Epithelial cell of prostate (primary cell): ENCODE measurements around the gene SOAT2.
A peak's percentile ranks its signal among the peaks of the same experiment; 100 is the strongest.
"Not testable (repeated sequence)": the region's sequence is repeated elsewhere in the genome, so short reads cannot be mapped to it uniquely, and the experiment has no call there.

ENCODE experiments used
- DNase-seq: peaks from one replicate; pipeline ENCODE4 v3.0.0-alpha.2; 2011; ENCODE audit warnings: low read depth, low spot score
- H3K27ac ChIP-seq: fragments of 450-650 bp; 2 replicates; pipeline ENCODE4 v1.5.1; 2017; ENCODE audit warnings: mild to moderate bottlenecking

SOAT2 gene

DNA sequence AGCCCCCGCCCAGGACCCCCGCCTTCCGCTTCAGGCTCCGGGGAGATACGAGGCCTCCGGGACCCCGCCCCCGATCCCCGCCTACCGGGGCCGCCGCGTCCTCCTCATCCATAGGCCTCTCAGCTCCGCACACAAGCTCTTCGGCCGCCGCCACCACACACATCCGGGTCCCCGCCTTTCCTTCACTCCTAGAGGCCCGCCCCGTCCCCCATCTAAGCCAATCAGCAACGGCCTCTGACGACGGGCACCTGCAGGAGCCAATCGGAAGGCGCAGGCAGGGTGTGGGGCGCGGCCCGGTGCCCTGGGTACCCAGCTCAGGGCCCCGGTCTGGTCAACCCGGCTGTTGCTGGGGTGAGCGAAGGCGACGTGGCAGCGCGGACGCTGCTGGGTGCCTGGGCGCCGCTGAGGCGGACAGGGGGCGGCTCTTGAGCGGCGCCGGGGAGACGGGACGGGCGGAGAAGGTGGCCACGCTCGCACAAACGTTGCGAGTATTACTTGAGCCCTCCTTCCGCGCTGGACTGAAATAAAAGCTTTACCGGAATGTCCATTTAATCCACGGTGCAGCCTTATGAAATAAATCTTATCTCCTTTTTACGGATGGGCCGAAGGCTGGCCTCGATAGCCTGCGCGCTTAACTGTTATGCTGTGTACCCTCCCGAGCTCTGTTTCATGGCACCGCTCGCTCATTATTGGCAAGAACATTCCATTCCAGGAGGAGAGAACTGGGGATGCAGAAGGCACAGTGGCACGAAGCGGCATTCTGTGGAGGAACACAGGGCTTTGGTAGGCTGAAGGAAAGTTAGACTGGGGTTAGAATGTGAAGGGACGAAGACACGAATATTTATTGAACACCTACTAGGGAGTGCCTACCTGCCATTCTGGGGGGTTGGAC lies 23.8 kb upstream of the SOAT2 start, which contains the start of gene SPRYD3:
TSS of gene SPRYD3 (minus strand) at position 165 of the 892 bp plus-strand sequence. CDS start at position 108, 57 bp downstream.
- DNase-seq, result peak; percentile 60
- peak within 1 kb of the TSS; percentile 69 for H3K27ac ChIP-seq

DNA sequence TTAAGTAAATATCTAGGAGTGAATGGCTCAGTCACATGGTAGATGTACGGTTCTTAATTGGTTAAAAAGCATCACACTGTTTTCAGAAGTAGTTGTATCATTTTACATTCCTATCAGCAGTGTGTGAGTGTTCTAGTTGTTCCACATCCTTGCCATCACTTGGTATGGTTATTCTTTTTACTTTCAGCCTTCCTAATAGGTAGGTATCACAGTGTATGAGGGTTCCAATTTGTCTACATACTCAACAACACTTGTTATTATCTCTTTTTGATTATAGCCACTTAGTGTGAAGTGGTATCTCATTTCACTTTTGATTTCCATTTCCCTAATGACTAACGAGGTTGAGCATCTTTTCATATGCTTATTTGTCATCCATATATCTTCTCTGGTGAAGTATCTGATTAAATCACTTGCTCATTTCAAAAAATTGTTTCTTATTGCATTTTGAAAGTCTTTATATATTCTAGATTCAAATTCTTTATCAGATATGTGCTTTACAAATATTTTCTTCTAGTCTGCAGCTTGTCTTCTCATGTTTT lies 20.6 kb upstream of the SOAT2 start:
- no peak for DNase-seq
- H3K27ac ChIP-seq, result no peak overlapping the region

DNA sequence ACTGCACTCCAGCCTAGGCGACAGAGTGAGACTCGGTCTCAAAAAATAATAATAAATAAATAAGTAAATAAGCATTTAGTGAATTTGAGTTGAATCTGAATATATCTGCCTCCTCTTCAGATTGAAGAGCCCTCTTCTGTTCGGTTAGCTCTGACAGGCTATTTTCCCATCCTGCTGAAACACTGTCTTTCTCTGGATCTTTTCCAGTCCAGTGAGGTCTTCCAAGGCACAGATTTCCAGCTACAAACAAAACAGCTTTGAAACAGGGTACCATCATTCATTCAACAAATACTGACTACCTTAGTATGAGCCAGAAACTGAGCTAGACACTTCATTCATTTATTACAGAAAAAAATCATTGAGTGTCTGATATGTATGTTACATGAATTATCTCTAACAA lies 16.9 kb upstream of the SOAT2 start:
- H3K27ac ChIP-seq, result no peak overlapping the region
- DNase-seq, result no peak

DNA sequence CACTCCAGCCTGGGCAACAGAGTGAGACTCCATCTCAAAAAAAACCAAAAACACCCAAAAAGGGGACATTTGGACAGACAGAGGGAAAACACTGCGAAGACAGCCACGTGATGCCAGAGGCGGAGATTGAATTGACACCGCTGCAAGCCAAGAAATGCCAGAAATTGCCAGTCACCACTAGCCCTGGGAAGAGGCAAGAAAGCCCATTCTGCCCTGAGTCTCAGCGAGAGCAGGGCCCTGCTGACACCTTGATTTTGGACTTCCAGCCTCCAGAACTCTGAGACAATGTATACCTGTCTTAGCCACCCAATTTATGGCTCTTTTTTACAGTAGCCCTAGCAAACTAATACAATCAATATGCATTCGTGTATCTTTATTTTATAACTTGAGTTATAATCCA lies 13.2 kb upstream of the SOAT2 start:
- DNase-seq, result no peak
- no peak overlapping the region for H3K27ac ChIP-seq

DNA sequence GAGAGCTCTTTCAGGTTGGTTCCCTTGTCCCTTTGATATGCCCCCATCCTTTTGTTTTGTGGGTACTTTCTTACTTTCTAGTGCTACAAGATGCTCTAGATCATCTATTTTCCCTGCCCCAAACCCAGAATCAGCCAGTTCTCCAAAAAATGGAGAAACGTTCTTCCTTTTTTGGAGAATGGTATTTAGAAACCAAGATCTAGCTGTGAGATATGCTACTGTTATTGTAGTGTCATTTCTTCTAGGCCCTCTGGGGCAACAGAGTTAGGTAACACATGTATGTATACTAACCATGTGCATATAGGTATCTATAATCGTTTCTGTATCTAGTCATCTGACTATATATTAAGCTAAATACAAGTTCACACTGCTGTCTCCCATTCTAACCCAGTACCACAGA lies 12.7 kb upstream of the SOAT2 start:
- H3K27ac ChIP-seq, result no peak overlapping the region
- no peak for DNase-seq

DNA sequence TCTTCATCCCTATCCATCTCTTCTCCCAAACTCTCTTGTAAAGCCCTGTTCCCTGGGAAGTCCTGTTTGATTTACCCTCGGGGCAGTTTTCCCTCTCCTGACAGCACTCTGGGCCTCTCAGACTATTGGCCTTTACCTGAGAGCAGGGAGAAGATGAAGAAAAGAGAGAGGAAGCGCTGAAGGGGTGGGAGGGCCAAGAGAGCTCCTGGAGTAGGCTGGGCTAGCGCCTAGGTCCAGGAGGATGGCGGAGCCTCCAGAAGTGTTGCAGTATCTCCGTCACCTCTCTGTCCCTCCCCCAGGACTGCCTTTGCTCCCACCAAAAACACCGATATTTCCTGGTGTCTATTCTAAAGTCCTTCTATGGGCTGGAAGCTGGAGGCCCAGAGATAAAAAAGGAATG lies 11.5 kb upstream of the SOAT2 start:
- no peak overlapping the region for H3K27ac ChIP-seq

DNA sequence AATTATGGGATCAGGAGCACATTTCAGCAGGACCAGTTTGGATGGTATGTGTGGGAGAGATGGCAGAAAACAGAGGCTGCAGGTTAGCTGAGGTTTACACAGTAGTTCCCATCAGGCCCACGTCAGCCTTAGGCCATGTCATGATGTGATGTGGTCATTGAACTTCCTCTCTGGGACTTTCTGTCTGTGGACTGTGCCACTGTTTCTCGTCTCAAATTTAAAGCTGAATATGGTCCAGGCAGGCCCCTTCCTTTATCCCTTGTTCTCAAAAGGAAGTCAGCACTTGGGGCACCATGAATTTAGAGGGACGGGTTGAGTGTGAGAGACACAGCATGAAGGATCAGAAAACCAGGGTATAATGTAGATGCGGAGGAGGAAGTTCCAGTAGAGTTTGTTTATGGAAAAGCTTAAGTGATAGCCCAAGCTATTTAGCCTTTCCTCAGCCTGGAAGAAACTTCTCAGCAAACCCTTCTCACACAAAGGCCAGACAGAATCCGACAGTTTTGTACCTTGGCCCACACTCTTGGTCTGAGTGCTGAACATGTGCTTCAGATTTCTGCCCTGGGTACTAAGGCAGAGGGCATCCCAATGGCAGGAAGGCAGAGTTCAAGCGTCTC lies 9.4 kb upstream of the SOAT2 start:
- DNase-seq, result no peak

More for the DNA sequence above, 11.5 kb upstream of the SOAT2 start:
- no peak for DNase-seq

DNA sequence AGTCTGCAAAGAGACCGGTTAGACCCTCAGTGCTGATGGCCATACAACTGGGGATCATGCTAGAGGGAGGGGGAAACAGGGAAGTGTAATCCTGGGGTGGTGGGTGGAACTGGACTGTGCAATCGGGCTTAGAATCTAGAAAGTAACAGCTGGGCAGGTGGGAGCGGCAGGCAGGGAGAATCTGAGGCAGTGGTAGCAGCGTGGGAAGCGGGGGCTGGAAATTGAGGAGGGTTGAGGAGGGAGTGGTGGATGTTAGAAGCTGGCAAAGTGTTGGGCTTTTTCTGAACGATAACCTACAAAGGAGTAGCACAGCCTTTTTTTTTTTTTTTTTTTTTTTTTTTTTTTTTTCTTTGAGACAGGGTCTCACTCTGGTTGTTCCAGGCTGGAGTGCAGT lies 8.9 kb upstream of the SOAT2 start:
- no peak for DNase-seq
- H3K27ac ChIP-seq, result no peak overlapping the region

More for the DNA sequence above, 9.4 kb upstream of the SOAT2 start:
- H3K27ac ChIP-seq, result no peak overlapping the region

DNA sequence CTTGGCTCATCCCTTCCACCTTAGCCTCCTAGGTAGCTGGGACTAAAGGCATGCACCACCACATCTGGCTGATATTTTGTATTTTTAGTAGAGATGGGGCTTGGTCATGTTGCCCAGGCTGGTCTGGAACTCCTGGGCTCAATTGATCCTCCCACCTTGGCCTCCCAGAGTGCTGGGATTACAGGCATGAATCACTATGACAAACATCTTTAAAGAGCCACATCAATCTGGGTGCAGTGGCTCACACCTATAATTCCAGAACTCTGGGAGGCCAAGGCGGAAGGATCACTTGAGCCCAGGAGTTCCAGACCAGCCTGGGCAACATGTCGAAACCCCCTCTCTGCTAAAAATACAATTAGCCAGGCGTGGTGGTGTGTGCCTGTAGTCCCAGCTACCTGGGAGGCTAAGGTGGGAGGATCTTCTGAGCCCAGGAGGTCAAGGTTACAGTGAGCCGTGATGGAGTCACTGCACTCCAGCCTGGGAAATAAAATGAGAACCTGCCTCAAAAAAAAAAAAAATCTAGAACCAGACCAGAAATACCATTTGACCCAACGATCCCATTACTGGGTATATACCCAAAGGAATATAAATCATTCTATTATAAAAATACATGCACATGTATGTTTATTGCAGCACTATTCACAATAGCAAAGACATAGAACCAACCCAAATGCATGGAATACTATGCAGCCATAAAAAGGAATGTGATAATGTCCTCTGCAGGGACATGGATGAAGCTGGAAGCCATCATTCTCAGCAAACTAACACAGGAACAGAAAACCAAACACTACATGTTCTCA lies 8.3 kb upstream of the SOAT2 start:
- not testable (repeated sequence) for H3K27ac ChIP-seq, DNase-seq

DNA sequence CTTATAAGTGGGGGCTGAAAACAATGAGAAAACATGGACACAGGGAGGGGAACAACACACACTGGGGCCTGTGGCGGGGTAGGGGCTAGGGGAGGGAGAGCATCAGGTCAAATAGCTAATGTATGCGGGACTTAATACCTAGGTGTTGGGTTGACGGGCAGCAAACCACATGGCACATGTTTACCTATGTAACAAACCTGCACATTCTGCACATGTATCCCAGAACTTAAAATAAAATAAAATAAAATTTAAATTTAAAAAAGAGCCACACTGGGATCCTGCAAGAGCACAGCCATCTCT lies 7.7 kb upstream of the SOAT2 start:
- H3K27ac ChIP-seq, DNase-seq: not testable (repeated sequence)

DNA sequence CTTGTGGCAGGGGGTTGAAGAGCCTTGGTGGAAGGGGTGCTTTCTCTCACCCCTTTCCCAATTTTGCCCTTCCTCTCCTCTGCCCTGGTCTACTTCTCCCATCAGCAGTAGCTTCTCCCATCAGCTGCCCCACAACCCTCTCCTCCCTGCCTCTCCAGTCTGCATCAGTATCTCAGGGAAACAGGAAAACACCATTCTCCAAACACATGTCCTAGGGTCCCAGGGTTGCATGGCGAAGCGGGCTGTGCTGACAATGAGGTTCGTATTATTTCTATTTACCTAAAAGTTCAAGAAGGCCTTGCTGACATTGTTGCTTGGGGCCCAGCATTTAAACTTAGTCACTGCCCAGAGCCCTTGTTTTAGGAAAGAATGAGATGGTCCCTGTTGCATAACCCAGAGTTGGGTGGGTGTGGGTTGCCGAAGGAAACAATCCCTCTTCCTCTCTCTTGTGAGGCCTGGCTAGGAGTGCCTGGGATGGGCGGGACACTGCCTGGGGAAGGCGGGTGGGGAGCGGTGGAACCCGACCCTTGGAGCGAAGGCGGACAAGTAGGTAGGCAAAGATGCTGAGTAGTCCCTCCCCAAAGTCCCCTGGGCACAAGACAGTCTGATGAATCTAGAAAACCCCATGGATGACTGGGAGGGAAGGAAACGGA lies 7.1 kb upstream of the SOAT2 start:
- DNase-seq, result no peak
- H3K27ac ChIP-seq, result no peak overlapping the region

DNA sequence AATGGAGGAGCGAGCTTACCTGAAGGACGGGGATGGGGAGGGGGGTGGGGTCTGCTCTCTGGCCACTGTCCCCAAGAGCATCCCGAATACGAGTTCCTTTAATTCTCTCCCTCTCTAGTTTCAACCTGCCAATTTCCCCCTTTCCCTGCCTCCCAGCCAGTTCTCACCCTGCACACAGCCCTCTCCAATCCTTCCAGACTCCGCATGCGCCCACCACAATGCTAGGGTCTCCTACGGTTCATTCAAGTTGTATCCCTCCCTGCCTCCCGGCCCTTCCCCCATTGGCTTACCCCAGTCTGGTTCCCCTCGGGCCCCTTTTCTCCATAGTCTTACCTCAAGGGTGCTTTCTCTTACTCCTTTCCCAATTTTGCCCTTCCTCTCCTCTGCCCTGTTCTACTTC lies 6.5 kb upstream of the SOAT2 start:
- H3K27ac ChIP-seq, result no peak overlapping the region
- no peak for DNase-seq

DNA sequence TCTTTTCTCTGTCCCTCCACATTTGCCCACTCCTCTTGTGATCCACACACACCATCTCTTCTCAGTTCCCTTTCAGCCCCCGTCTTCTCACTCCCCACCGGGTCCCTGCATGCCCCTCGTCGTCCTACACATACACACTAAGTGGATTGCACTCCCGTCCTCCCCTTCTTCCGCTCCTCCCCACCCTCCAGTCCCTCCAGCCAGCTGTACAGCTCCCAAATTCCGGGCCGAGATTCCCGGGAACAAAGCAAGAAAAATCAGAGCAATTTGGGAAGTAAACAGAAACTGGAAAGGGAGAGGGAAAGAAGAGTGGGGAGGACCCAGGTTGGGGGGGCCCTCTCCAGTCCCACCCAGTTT lies 6.1 kb upstream of the SOAT2 start:
- DNase-seq, result no peak
- peak overlapping the region; percentile 72 for H3K27ac ChIP-seq

DNA sequence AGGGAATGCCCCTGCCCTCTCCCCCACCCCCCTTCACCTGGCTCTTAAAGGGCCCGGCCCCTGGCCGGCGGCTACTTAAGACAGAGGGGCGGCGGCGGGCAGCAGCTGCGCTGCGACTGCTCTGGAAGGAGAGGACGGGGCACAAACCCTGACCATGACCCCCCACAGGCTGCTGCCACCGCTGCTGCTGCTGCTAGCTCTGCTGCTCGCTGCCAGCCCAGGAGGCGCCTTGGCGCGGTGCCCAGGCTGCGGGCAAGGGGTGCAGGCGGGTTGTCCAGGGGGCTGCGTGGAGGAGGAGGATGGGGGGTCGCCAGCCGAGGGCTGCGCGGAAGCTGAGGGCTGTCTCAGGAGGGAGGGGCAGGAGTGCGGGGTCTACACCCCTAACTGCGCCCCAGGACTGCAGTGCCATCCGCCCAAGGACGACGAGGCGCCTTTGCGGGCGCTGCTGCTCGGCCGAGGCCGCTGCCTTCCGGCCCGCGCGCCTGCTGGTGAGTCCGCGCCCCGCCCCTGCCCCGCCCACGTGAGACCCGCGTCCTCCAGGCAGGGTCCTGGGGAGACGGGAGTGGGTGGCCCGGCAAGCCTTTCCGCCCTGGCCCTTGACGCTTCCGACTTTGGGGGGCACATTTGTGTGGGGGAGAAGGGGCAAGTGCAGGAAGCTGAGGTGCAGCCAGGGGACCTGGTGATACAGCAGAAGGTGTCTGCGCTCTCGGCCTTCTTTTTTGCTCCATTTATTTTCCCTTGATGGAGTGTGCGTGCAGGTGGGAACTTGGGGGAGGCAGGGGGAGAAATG lies 5.5 kb upstream of the SOAT2 start, which contains the start of gene IGFBP6:
TSS of gene IGFBP6 (plus strand) at position 104 of the 790 bp plus-strand sequence. CDS start at position 155, 51 bp downstream.
- DNase-seq, result no peak
- peak within 1 kb of the TSS; percentile 72 for H3K27ac ChIP-seq

DNA sequence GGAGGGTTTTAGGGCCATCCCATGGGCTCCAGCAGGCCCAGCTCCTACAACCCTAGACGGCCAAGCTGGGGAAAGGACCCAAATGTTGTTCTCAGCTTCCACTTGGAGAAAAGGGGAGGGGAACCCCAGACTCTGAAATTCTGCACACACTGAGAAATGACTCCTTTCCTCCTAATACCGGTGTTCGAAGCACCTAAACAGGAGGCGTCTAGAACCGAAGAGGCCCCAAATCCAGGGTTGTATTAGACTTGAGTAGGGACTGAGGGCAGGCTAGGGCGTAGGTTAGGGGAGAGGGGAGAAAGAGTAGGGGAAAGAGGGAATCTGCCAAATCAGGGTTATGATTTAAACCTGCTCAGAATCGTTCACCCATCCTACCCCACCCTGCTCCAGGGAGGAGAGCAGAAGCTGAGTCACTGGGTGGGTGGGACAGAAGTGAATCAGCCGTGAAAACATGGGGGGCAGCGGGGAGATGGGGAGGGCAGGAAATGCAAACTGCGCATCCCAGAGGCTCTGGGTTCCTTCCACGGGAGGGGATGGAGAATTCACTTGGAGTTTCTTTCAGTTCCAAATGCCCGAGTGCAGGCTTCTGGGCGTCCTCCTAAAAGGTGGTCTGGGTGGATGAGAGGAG lies 4.8 kb upstream of the SOAT2 start:
- no peak for DNase-seq
- peak overlapping the region; percentile 72 for H3K27ac ChIP-seq

DNA sequence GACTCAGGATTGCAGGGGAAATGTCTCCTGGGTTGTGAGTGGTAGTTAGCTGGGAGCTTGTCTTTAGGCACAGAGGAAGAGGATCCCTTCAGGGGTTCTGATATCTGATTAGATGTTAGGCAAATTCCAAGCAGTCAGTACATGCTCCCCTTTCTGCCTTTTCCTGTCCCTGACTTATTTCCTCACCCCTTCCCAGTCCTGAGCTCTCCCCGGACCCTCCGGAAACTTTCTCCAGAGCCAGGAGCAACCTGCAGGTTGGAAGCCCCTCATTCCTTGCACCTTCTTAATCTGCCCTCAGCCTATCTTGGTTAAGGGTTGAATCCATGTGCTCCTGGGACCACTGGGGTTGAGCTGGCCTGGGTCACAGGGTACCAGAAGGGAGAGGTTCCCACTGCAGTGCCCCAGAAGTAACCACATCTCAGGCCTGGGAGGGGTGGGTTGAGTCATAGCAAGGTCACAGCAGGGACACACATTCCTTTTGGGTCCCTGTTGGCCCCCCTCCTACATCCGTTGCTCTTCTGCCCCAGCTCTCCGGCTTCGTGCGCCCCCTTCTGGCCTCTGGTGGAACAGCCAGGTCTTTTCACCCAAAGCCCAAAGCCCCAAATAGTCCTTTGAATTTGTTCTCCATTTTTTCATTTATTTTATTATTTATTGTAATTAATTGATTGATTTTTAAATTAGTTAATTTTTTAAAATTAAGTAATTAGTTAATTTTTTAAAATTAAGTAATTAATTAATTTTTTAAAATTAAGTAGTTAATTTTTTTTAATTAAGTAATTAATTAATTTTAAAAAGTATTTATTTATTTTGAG lies 4.0 kb upstream of the SOAT2 start:
- DNase-seq, result peak; percentile 66
- peak overlapping the region; percentile 72 for H3K27ac ChIP-seq

DNA sequence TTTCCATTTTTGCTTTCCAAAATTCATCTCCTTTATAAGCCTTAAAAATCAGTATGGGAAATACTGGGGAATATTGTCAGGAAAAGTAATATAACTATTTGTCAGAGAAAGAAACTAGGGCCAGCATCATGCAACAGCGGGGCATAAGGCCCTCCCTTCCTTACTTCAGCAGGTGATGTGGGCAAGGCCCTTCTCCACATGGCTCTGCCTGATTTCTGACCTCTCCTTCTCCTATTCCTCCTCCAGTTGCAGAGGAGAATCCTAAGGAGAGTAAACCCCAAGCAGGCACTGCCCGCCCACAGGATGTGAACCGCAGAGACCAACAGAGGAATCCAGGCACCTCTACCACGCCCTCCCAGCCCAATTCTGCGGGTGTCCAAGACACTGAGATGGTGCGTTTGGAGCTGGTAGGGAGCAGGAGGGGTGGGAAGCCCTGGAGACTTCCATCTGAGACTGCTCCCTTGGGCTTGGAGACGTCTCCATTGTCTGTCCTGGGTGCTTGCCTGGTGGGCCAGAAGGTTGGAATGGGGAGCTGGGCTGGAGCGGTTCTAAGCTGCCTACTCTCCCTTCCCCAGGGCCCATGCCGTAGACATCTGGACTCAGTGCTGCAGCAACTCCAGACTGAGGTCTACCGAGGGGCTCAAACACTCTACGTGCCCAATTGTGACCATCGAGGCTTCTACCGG lies 2.7 kb upstream of the SOAT2 start:
- DNase-seq, result no peak
- no peak overlapping the region for H3K27ac ChIP-seq

DNA sequence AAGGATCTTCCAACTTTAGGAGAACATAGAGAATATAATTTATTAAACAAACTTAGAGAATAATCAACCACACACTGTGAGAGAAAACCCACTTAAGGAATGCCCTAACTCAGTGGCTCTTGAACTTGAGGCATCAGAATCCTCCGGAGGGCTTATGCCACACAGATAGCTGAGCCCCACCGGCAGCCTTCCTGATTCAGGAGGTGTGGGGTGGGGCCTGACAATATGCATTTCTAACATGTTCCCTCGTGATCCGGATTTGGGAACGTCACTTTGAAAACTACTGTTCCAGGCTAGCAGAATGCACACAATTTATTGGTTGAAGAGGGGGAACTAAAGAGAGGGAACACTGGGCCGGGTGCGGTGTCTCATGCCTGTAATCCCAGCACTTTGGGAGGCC lies 2.0 kb upstream of the SOAT2 start:
- H3K27ac ChIP-seq, result no peak overlapping the region
- no peak for DNase-seq
